Dendritic cell treated with granulocyte-macrophage colony-stimulating factor and Interleukin-4, amounts not matched to agents 40 ng/mL and 50 ng/mL, for 4 days (primary cell): ENCODE results near the gene PAQR9.
"Not testable (repeated sequence)": the region's sequence is repeated elsewhere in the genome, so short reads cannot be mapped to it uniquely, and the experiment has no call there.

ENCODE experiments used
- H3K27ac Mint-ChIP-seq: one replicate; pipeline ENCODE4 v1.8.0; 2022; ENCODE audit warnings: mild to moderate bottlenecking, mixed read lengths
- H3K27me3 Mint-ChIP-seq: one replicate; pipeline ENCODE4 v1.8.0; 2022; ENCODE audit warnings: mild to moderate bottlenecking, mixed read lengths
- H3K36me3 Mint-ChIP-seq: one replicate; pipeline ENCODE4 v1.8.0; 2022; ENCODE audit warnings: low read depth, mixed read lengths
- H3K4me1 Mint-ChIP-seq: one replicate; pipeline ENCODE4 v1.8.0; 2022; ENCODE audit warnings: low read depth, mixed read lengths
- H3K4me3 Mint-ChIP-seq: one replicate; pipeline ENCODE4 v1.8.0; 2022; ENCODE audit warnings: mild to moderate bottlenecking, moderate library complexity, mixed read lengths
- H3K9me3 Mint-ChIP-seq: one replicate; pipeline ENCODE4 v1.8.0; 2022; ENCODE audit warnings: mixed read lengths
- intact Hi-C: fragments of 100-400 bp; cut with micrococcal nuclease; formaldehyde crosslinking; loops from one replicate; pipeline ENCODE4 v1.15.0; 2022

PAQR9 gene

DNA sequence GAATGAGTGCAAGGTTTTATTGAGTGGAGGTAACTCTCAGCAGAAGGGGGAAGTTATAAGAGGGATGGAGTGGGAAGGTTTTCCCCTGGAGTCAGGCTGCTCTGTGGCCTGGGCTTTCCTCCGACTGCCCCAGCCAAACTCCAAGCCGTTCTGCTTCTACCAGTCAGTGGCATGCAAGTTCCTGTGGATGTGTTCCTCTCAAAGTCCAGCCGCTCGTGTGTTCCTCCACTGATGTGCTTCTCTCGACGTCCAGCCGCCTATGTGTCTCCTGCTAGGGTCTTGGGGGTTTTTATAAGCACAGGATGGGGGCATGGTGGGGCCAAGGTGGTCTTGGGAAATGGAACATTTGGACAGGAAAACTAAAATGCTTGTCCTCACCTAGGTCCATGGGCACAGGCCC, 28.8 kb upstream of the PAQR9 start:
- Mint-ChIP-seq H3K36me3 (no peaks in the 10 kb centered on the region), H3K9me3 (peaks cover 13% of the 10 kb centered on the region), H3K27me3 (peaks cover 2% of the 10 kb centered on the region), H3K27ac (no peak overlapping the region), H3K4me1 (peaks cover 6% of the 10 kb centered on the region), H3K4me3 (no peak overlapping the region)
- intact Hi-C loops: loop anchor here (5.0 kb wide), 1 partner anchor 60 kb away; no protein-coding TSS in a partner anchor

DNA sequence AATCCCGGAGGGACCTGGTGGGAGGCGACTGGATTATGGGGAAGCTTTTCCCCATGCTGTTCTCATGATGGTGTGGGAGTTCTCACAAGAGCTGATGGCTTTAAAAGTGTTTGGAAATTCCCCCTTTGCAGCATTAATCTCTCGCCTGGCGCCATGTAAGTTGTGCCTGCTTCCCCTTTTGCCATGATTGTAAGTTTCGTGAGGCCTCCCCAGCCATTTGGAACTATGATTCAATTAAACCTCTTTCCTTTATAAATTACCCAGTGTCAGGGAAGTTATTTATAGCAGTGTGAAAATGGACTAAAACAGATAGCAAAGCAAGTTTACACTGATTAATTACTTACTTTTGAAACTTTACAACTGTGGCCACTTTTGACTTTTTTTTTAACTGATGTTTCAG, 27.2 kb upstream of the PAQR9 start:
- intact Hi-C loops: loop anchor here (5.0 kb wide), 1 partner anchor 58 kb away; no protein-coding TSS in a partner anchor
- H3K4me1 Mint-ChIP-seq: peaks cover 6% of the 10 kb centered on the region

DNA sequence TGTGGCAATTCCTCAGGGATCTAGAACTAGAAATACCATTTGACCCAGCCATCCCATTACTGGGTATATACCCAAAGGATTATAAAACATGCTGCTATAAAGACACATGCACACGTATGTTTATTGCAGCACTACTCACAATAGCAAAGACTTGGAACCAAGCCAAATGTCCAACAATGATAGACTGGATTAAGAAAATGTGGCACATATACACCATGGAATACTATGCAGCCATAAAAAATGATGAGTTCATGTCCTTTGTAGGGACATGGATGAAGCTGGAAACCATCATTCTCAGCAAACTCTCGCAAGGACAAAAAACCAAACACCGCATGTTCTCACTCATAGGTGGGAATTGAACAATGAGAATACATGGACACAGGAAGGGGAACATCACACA, 25.4 kb upstream of the PAQR9 start:
- H3K27ac Mint-ChIP-seq, H3K4me3 Mint-ChIP-seq, H3K4me1 Mint-ChIP-seq, H3K27me3 Mint-ChIP-seq, H3K36me3 Mint-ChIP-seq: not testable (repeated sequence)
- intact Hi-C loops: loop anchor here (5.0 kb wide), 1 partner anchor 402 kb away; no protein-coding TSS in a partner anchor
- H3K9me3 Mint-ChIP-seq: peaks cover 13% of the 10 kb centered on the region

More for the DNA sequence above, 27.2 kb upstream of the PAQR9 start:
- Mint-ChIP-seq H3K9me3 (peaks cover 13% of the 10 kb centered on the region), H3K36me3 (no peaks in the 10 kb centered on the region), H3K4me3 (no peak overlapping the region), H3K27ac (no peak overlapping the region), H3K27me3 (no peaks in the 10 kb centered on the region)

DNA sequence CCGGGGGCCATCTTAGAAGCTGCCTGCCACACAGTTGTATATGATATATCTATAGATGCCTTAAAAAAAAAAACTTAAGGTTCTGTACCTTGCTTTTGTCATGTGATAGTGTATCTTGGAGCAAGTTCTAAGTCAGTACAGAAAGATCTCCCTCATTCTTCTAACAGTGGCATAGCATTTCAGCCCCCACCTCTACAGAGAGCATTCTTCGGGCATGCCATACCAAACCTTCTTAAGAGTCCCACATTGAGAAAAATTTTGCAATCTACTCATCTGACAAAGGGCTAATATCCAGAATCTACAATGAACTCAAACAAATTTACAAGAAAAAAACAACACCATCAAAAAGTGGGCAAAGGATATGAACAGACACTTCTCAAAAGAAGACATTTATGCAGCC, 24.7 kb upstream of the PAQR9 start:
- H3K9me3 Mint-ChIP-seq: peaks cover 13% of the 10 kb centered on the region
- not testable (repeated sequence) for H3K36me3 Mint-ChIP-seq, H3K4me1 Mint-ChIP-seq, H3K27ac Mint-ChIP-seq, H3K27me3 Mint-ChIP-seq, H3K4me3 Mint-ChIP-seq
- intact Hi-C loops: loop anchor here (5.0 kb wide), 1 partner anchor 401 kb away; no protein-coding TSS in a partner anchor

DNA sequence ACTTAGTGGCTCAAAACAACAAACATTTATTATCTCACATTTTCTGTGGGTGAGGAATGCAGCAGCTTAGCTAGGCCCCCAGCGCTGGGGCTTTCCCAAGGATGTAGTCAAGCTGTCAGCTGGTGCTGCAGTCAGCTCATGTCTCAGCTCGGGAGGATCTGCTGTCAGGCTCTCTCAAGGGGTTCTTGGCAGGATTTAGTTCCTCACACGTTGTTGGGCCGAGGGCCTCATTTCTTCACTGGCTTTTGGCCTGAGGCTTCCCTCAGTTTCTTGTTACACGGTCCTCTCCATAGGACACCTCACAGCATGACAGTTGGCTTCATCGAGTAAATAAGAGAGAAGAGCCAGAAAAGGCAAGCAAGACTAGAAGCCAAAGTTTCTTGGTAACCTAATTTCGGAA, 24.2 kb upstream of the PAQR9 start:
- Mint-ChIP-seq H3K27me3 (no peaks in the 10 kb centered on the region), H3K27ac (no peak overlapping the region), H3K4me3 (no peak overlapping the region), H3K36me3 (no peaks in the 10 kb centered on the region), H3K4me1 (no peaks in the 10 kb centered on the region), H3K9me3 (peaks cover 13% of the 10 kb centered on the region)
- intact Hi-C loops: loop anchor here (2.0 to 5.0 kb wide), 2 partner anchors 159 to 400 kb away; no protein-coding TSS in a partner anchor

DNA sequence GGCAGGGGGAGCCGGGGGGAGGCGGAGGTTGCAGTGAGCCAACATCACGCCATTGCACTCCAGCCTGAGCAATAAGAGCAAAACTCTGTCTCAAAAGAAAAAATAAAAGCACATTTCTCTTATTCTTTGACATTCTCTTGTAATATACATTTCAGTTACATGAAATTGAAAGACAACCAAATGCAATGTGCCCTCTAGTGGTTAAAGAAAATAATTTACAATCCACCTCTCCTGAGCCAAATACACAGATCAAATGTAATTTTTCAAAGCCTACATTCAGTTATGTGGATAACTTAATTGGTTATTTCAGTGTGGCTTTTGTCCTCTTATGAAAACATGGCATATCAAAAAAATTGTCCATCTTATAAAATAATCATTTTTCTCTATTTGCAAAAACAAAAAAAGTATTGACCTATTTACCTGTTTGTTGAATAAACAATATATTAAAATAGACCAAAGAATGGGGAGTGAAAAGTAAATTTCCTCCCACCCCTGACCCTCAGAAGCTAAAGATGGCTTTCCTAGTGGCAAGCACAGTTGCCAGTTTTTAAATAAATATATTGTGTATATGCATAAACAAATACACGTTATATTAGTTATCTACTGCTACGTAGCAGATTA, 23.7 kb upstream of the PAQR9 start:
- intact Hi-C loops: loop anchor here (2.0 to 5.0 kb wide), 2 partner anchors 158 to 400 kb away; no protein-coding TSS in a partner anchor
- H3K27me3 Mint-ChIP-seq: no peaks in the 10 kb centered on the region
- H3K27ac Mint-ChIP-seq: no peak overlapping the region
- H3K4me1 Mint-ChIP-seq: no peaks in the 10 kb centered on the region
- no peaks in the 10 kb centered on the region for H3K36me3 Mint-ChIP-seq
- peaks cover 13% of the 10 kb centered on the region for H3K9me3 Mint-ChIP-seq
- H3K4me3 Mint-ChIP-seq: no peak overlapping the region

DNA sequence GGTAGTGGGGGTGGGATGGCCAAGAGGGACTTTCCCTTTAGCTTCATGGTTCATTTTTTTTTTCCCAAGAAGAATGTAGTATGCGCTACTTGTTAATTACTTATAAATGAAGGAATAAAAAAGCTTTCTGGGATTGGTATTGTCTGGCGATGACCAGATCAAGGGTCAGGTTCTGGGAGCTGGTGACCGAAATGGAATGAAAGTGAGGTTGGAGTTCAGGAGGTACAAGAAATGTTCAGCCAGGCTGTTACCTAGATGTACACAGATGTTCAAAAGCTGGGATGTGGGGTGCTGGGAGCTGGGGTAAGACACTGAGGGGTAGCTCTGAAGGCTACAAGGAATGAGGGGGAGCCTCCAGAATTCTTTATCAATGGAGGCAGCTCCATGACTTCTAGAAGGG, 20.8 kb upstream of the PAQR9 start:
- Mint-ChIP-seq H3K4me1 (no peaks in the 10 kb centered on the region), H3K9me3 (no peaks in the 10 kb centered on the region), H3K27ac (no peak overlapping the region), H3K36me3 (no peaks in the 10 kb centered on the region), H3K27me3 (no peaks in the 10 kb centered on the region), H3K4me3 (no peak overlapping the region)
- intact Hi-C loops: no loop called here

DNA sequence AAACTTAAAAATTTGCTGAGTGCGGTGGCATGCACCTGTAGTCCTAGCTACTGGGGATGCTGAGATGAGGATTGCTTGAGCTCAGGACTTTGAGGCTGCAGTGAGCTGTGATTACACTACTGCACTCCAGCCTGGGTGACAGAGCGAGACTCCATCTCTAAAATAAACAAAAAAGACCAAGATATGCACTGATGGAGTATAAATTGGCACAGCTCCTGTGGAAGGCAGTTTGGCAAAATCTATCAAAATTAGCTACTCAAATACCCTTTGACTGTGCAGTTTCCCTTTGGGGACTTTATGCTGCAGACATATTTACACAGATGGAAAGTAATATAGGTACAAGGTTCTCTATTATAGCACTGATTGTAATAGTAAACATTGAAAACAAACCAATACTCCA, 19.8 kb upstream of the PAQR9 start:
- no peaks in the 10 kb centered on the region for H3K4me1 Mint-ChIP-seq
- no peaks in the 10 kb centered on the region for H3K36me3 Mint-ChIP-seq
- H3K27me3 Mint-ChIP-seq: no peaks in the 10 kb centered on the region
- intact Hi-C loops: no loop called here
- no peak overlapping the region for H3K4me3 Mint-ChIP-seq
- no peaks in the 10 kb centered on the region for H3K9me3 Mint-ChIP-seq
- H3K27ac Mint-ChIP-seq: no peak overlapping the region

DNA sequence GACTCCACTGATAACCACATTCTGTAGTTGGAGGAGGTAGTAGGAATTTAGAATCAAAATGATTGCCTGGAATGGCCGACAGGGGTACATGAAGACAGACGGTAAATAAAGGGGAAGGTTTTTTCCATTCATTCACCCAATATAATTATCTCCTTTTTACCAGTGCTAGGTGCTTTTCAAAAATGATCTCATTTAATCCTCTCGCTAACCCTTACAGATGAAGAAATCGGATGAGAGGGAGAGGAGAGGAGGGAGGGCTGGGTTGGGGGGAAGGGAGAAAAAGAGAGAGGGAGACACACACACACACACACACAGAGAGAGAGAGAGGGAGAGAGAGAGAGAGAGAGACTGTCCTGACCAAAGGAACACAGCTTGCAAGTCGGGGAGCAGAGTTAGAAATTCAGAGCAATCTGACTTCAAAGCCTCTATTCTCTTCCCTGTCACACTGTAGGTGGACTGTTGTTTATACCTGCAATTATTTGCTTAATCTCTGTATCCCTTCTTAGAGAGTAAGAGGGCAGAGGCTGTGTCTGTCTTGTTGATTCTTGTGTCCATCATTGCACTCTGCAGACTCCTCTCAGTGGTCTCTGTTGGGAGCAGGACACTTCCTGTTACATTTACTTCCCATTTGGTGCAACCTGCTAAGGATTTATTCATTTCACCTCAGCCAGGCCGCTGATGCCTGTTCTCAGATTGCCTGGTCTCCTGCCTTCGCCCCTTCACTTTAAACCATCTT, 18.7 kb upstream of the PAQR9 start:
- Mint-ChIP-seq H3K36me3 (no peaks in the 10 kb centered on the region), H3K9me3 (no peaks in the 10 kb centered on the region), H3K27me3 (no peaks in the 10 kb centered on the region), H3K4me1 (no peaks in the 10 kb centered on the region), H3K27ac (no peak overlapping the region), H3K4me3 (no peak overlapping the region)
- intact Hi-C loops: no loop called here

DNA sequence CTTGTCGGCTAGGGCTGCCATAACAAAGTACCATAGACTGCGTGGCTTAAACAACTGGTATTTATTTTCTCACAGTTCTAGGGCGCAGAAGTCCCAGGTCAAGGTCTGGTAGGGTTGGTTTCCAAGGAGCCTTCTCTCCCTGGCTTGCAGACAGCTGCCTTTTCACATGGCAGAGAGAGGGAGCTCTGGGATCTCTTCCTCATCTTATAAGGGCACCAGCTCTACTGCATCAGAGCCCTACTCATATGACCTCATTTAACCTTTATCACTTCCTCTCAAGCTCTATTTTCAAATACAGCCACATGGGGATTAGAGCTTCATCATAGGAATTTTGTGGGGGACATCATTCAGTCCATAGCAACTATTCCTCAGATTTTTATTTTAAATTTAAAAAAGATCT, 17.6 kb upstream of the PAQR9 start:
- Mint-ChIP-seq H3K27ac (no peak overlapping the region), H3K4me3 (no peak overlapping the region), H3K4me1 (peaks cover 5% of the 10 kb centered on the region), H3K36me3 (no peaks in the 10 kb centered on the region), H3K9me3 (no peaks in the 10 kb centered on the region), H3K27me3 (no peaks in the 10 kb centered on the region)
- intact Hi-C loops: no loop called here

DNA sequence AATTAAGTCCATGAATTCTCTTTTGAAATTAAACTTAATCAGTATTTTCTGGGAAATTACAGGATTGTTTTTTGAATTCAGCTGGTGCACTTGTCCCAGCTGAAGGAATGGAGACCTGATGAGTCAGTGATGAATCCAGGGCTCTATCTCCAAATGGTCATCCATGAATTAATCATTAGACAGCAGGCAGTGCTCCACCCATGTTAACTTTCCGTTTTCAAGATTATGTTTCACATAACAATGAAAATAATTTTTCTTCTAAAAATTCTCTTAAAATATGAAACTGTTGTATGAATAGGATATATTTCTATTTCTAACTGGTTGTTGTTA, 13.9 kb upstream of the PAQR9 start:
- H3K9me3 Mint-ChIP-seq: no peaks in the 10 kb centered on the region
- peaks cover 5% of the 10 kb centered on the region for H3K4me1 Mint-ChIP-seq
- intact Hi-C loops: no loop called here
- no peaks in the 10 kb centered on the region for H3K36me3 Mint-ChIP-seq
- H3K27me3 Mint-ChIP-seq: no peaks in the 10 kb centered on the region
- no peak overlapping the region for H3K27ac Mint-ChIP-seq
- H3K4me3 Mint-ChIP-seq: no peak overlapping the region

DNA sequence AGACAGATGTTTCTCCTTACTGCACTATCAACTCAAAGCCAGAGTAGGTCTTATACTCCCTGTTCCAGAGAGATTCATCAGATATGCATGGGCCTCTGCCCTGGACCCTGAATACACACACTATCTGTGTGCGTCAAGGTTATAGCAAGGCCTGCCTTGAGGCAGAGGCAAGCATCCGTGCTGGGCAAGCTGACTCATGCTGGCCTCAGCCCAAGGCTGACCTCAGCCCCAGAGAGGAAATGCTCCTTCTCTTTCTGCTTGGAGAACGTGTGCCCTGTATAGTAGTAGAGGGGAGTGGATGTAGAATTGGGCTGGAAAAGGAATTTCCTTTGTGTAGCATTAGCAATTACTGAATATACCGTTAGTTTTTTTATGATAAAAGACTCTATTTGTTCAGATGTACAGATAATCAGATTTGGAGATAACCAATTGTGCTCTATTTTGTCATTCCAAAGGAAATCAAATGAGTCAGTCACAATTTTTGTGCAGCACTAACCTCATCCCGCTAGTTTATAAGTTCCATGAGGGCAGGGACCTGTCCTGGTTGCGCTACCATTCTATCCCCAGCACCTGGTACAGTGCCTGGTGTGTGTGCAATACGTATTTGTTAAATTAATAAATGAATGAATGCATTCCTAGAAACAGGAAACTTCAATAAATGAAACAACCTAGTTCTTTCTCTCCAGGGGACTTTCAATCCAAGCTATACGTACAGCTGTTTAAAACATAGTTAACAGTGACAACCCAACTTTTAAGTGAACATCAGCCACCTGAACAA, 13.3 kb upstream of the PAQR9 start:
- Mint-ChIP-seq H3K4me1 (peaks cover 5% of the 10 kb centered on the region), H3K36me3 (no peaks in the 10 kb centered on the region), H3K9me3 (no peaks in the 10 kb centered on the region), H3K4me3 (no peak overlapping the region), H3K27ac (no peak overlapping the region), H3K27me3 (peaks cover 3% of the 10 kb centered on the region)
- intact Hi-C loops: no loop called here

DNA sequence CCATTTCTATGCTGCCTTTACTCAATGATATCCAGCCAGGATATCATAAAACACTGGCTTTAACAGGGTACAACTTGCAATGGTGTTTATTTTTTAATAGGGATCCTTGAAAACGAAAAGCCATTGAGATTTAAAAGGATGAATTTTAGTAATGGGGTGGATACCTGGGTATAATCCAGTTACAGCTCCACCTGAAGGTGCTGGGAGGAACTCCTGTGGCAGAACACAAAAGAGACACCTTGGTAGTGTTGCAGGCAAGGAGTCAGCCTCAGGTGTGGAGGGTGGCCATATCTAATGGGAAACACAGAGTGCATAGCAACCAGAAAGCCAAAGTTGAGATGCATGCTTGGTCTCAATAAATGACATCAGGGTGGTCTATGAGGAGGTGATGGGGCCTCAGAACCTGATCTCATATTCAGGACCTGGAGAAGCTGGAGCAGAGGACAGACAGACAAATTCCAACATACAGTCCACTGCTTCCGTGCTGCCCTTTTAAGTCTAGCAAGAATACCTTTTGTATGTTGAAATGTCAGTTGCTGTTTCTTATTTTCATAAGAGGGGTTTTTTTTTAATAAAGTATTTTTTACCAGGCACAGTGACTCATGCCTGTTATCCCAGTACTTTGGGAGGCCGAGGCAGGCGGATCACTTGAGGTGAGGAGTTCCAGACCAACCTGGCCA, 12.0 kb upstream of the PAQR9 start:
- H3K36me3 Mint-ChIP-seq: no peaks in the 10 kb centered on the region
- no peak overlapping the region for H3K4me3 Mint-ChIP-seq
- no peaks in the 10 kb centered on the region for H3K9me3 Mint-ChIP-seq
- intact Hi-C loops: no loop called here
- peaks cover 5% of the 10 kb centered on the region for H3K4me1 Mint-ChIP-seq
- no peak overlapping the region for H3K27ac Mint-ChIP-seq
- peaks cover 8% of the 10 kb centered on the region for H3K27me3 Mint-ChIP-seq
